Activated T-cell treated with anti-CD3 and anti-CD28 coated beads, Interleukin-2, amount 50 U/mL, for 1 hour (primary cell): ENCODE measurements around the gene GRPEL2.
A peak's percentile ranks its signal among the peaks of the same experiment; 100 is the strongest.
"Not testable (repeated sequence)": the region's sequence is repeated elsewhere in the genome, so short reads cannot be mapped to it uniquely, and the experiment has no call there.

Experiments used
- DNase-seq: peaks from one replicate; pipeline ENCODE4 v3.0.0-alpha.2; 2020

GRPEL2 gene

GRCh38 chr5:149379818-149380374 is 34.6 kb downstream of the GRPEL2 start:
- DNase-seq, result no peak

GRCh38 chr5:149380466-149381121 is 35.3 kb downstream of the GRPEL2 start:
- DNase-seq, result no peak

DNA sequence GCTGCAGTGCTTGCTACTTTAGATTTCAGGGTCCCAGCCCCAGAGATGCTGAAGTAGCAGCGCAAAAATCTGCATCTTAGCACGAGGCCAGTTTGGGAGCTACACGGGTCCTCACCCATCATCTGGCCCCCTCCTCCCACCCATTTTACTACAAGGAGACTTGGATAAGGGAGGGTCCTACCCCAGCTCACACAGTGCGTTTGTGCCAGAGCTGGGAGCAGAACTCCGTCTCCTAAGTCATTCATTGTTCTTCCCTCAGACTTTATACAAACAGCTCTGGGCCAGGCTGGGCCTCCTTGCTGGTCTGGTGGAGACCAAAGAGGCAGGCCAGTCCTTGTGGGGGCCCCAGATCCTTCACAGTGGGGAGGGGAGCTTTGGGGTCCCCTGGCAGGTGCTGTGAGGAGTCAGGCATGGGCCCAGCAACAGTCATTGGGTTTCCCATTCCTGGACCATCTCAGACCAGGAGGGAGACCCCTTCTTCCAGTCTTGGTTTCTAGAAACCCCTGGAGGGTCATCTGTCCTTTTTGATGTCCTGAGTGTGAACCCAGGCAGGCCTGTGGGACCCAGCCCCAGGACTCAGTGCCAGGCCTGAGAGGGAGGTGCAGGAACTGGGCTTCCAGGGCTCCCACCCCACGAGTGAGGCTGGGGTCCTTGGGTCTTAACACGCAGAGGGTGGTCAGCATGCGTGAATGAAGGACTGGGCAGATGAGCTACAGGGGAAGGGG is 36.1 kb downstream of the GRPEL2 start:
- DNase-seq, result no peak

GRCh38 chr5:149381986-149382338 is 36.7 kb downstream of the GRPEL2 start:
- peak; percentile 76 for DNase-seq

- DNase-seq, result no peak
These were observed 37.4 kb downstream of the GRPEL2 start for GRCh38 chr5:149382517-149383220.

GRCh38 chr5:149383399-149383798 is 38.1 kb downstream of the GRPEL2 start:
- no peak for DNase-seq

DNA sequence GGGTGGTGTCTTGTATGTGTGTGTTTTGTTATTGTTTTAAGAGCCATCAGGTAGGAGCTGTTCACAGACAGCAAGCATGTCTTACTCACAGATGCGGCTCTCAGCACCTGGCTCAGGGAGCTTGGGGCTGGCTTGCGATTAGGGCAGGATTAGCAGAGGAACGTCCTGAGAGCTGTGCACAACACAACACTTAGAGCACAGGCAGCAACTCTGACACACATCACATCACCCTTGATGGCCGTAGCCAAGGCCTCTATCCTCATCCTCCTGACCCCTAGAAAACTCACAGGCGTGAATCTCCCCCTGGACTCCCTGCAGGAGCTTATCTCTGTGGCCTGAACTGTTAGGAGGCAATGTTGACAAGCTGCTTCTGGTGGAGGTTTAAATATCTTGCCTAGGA is 40.9 kb downstream of the GRPEL2 start:
- no peak for DNase-seq

DNA sequence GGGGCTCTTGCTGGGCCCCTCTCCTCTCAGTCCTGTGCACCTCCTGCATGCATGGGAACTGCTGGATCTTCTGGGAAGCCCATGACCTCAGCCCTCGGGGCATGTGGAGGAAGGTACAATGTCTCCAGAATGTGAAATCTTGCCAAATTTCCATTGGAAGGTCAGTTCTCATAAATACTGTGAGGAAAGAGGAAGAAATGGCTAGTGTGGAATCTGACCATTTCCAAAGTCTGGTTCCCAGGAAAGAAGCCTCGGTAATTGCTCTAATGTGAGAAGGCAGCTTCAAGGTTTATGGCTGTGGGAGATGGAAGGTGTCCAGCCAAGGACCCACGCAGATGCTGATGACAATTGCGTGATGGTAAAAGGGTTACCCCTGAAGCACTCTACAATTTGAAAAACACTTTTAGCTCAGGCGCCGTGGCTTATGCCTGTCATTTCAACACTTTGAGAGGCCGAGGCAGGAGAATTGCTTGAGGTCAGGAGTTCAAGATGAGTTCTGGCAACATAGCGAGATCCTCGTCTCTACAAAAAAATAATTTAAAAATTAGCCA is 41.9 kb downstream of the GRPEL2 start:
- DNase-seq, result no peak

GRCh38 chr5:149387982-149388381 is 42.7 kb downstream of the GRPEL2 start:
- DNase-seq, result no peak

GRCh38 chr5:149388498-149389190 is 43.3 kb downstream of the GRPEL2 start:
- no peak for DNase-seq

DNA sequence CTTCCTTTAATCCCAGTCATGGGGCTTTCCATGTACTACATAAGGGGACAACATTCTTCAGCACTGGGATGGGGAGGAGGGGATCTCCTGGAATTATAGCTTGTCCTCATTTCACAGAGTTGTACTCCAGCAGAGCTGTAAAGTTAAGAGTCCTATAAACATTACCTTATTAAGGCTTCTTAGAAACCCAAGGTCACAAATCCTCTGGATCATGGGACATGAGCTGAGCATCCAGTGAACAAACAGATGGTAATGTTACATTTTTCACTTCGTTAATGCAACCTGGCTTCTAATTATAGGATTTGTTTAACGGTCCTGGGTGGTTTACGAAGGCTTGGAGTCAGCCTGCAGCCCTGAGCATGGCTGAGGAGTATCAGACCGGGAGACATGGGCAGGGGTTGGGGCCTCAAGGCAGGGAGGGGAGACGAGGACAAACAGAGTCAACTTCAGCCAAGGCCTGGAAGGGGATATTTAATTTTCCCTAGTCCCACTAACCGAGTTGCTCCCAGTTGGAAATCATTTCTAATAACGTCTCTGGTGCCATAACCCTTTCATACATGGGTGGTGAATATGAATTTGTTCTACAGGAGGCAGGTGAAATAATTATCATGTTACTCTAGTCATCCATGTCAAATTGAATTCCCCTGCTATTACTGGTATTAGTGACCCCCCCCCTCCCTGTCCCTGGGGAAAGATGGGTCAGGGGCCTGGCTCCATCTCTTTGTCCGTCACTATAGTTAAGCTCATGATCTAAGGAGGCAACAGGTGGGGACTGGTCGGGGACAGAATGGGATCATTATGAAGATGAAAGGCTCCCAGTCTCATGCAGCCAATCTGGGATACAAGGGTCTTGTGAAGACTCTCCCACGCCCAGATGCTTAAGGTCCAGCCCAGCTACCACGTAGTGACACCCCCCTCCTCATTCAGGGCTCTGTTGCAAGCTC is 44.5 kb downstream of the GRPEL2 start:
- DNase-seq, result no peak

GRCh38 chr5:149391076-149391475 is 45.8 kb downstream of the GRPEL2 start:
- DNase-seq, result not testable (repeated sequence)

DNA sequence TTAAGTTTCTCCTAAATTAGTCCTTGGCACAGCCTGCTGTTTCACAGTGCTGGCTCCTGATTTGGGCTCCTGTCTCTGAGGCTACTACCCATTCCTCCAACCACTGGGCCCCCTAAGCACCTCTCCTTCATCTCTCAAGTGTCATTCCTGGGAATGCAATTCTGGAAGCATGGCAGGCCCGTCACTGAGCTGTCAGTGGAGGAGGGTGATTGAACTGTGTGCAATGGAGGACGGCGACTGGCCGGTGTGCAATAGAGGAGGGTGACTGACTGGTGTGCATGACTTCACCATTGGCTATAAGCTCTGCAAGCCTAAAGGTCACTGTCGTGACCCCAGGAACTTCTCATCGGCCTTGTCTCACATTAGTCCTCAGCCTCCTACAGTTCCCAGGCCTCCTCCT is 46.2 kb downstream of the GRPEL2 start:
- no peak for DNase-seq

DNA sequence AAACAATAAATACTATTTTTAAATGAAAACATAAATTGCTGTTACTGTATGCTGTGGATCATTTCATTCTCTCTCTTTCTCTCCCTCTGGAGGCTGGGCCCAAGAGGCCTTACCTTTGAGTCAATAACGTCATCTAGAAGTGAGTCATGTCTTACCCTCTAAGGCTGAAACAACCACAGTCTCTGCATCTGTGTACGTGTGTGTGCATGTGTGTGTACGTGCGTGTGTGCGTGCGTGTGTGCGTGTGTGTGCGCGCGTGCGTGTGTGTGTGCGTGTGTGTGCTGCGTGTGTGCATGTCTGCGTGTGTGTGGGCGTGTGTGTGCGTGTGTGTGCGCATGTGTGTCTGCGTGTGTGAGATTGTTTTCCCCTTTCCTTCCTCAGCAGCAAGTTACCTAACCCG is 47.4 kb downstream of the GRPEL2 start:
- no peak for DNase-seq

DNA sequence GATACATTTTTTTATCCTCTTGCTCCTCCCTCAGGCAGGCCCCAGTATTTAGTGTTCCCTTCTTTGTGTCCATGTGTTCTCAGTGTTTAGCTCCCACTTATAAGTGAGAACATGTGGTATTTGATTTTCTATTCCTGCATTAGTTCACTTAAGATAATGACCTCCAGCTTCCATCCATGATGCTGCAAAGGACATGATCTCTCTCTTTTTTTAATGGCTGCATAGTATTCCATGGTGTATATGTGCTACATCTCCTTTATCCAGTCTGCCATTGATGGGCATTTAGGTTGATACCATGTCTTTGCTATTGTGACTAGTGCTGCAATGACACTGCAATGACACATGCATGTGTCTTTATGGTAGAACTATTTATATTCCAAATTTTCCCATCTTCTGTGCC is 49.7 kb downstream of the GRPEL2 start:
- not testable (repeated sequence) for DNase-seq

- no peak for DNase-seq
These were observed 52.2 kb downstream of the GRPEL2 start for GRCh38 chr5:149397530-149397929.

GRCh38 chr5:149398747-149399266 is 53.5 kb downstream of the GRPEL2 start:
- DNase-seq, result not testable (repeated sequence)

DNA sequence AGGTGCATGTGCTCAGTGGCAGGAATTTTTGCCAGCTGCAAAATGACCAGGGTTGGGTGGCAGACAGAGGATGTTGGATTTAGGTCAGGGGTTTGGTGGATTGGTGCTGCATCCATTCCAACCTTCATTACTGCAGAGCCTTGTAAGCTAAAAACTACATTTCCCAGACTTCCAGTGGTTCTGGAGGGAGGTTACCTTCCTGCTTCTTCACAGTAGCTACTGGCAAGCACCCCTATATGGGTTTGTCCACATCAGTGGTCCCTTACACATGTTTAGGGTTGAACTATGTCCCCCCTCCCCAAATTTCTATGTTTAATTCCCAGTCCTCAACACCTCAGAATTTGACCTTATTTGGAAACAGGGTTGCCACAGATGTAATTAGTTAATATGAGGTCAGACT is 54.5 kb downstream of the GRPEL2 start:
- no peak for DNase-seq

DNA sequence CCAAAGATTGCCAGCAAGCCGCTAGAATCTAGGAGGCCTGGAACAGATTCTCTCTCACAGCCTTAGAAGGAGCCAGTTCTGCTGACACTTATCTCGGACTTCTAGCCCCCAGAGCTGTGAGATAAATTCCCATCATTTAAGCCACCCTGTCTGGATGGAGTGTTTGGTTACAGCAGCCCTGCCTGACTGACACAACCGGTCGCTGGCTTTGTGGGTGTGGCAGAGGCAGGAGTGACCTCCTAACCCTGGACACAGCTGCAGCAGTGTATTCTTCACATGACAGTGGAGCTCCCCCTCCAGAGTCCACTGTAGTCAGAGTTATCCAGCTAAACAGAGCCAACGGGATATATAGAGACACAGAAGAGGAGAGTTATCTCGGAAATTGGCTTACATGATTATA is 55.0 kb downstream of the GRPEL2 start:
- DNase-seq, result no peak

- DNase-seq, result no peak
These were observed 55.8 kb downstream of the GRPEL2 start for GRCh38 chr5:149401051-149401450.

DNA sequence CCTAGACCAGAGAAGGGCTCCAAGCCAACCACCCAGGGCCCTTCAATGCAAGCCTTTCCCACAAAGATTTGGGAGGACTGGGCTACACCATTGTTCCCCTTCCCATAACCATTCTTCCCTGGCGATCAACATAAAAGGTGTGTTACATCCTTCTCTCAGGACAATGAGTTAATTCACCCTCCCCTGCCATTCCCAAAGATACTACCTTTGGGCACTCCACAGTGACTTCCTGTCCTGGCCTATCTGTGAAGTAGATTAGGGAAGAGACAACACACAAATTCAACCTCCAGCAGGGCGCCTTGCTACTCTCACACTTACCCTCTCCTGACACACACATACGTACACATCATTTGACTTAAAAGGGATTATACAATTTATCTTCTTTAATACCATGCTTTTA is 57.0 kb downstream of the GRPEL2 start:
- no peak for DNase-seq
